Activated naive CD8-positive, alpha-beta T cell treated with anti-CD3 and anti-CD28 coated beads, Interleukin-2, amount 10 ng/mL, durations not matched to agents 7 days and 5 days (primary cell): ENCODE measurements around the gene LAMA2. TPM values are rescaled to one million over a fixed set of nuclear protein-coding genes. Genes with fewer than 3 reads are reported as not detected.

ENCODE experiments used
- ATAC-seq: fragments of 150-1000 bp; cut with Tn5 transposase; one replicate; pipeline ENCODE4 v1.10.0; 2021; ENCODE audit warnings: low read depth, moderate library complexity
- POLR2A ChIA-PET: fragments of 350-600 bp; sonication (Branson Sonifier 250); formaldehyde crosslinking; loops from one replicate; lab custom pipeline; 2021; ENCODE audit warnings: antibody characterized with exemption; lab: Charles Lee
- DNase-seq: peaks from one replicate; pipeline ENCODE4 v3.0.0; 2021
- H3K27ac Mint-ChIP-seq: one replicate; pipeline ENCODE4 v1.8.0; 2022; ENCODE audit warnings: mild to moderate bottlenecking, mixed read lengths
- H3K27me3 Mint-ChIP-seq: one replicate; pipeline ENCODE4 v1.8.0; 2022; ENCODE audit warnings: mild to moderate bottlenecking, moderate library complexity, mixed read lengths
- H3K36me3 Mint-ChIP-seq: one replicate; pipeline ENCODE4 v1.8.0; 2021; ENCODE audit warnings: mild to moderate bottlenecking, mixed read lengths
- H3K4me1 Mint-ChIP-seq: one replicate; pipeline ENCODE4 v1.8.0; 2021; ENCODE audit warnings: mixed read lengths
- H3K4me3 Mint-ChIP-seq: one replicate; pipeline ENCODE4 v1.8.0; 2022; ENCODE audit warnings: mild to moderate bottlenecking, moderate library complexity, mixed read lengths
- H3K9me3 Mint-ChIP-seq: one replicate; pipeline ENCODE4 v1.8.0; 2021; ENCODE audit warnings: mixed read lengths
- total RNA-seq, 2 experiments: library from RNA; stranded (reverse); gene quantifications; one replicate each; pipeline ENCODE4 v1.2.3, GENCODE V29; 2021

LAMA2 gene
- total RNA-seq, 2 experiments from 2014 or later = not detected

DNA sequence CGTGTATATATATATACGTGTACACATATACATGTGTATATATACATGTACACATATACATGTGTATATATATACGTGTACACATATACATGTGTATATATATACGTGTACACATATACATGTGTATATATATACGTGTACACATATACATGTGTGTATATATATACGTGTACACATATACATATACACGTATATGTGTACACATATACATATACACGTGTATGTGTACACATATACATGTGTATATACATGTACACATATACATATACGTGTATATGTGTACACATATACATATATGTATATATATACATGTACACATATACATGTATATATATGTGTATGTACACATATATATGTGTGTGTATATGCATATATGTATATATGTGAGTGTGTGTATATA lies 317.2 kb downstream of the LAMA2 start:
- no peaks in the 10 kb centered on the region for H3K4me1 Mint-ChIP-seq
- no peak for ATAC-seq
- DNase-seq = no peak
- no peaks in the 10 kb centered on the region for H3K9me3 Mint-ChIP-seq
- H3K4me3 Mint-ChIP-seq = no peak overlapping the region
- H3K36me3 Mint-ChIP-seq = no peaks in the 10 kb centered on the region
- no peak overlapping the region for H3K27ac Mint-ChIP-seq
- POLR2A ChIA-PET = no interaction called here
- no peaks in the 10 kb centered on the region for H3K27me3 Mint-ChIP-seq

- H3K4me3 Mint-ChIP-seq = no peak overlapping the region
- ATAC-seq (no peak), DNase-seq (no peak)
- H3K4me1 Mint-ChIP-seq = no peaks in the 10 kb centered on the region
- no peaks in the 10 kb centered on the region for H3K36me3 Mint-ChIP-seq
- H3K9me3 Mint-ChIP-seq = no peaks in the 10 kb centered on the region
- H3K27me3 Mint-ChIP-seq = no peaks in the 10 kb centered on the region
- POLR2A ChIA-PET = no interaction called here
- H3K27ac Mint-ChIP-seq = no peak overlapping the region
Observed at GRCh38 chr6:129203190-129203900, 320.4 kb downstream of the LAMA2 start.

- no peak overlapping the region for H3K4me3 Mint-ChIP-seq
- POLR2A ChIA-PET = no interaction called here
- ATAC-seq (no peak), DNase-seq (no peak)
- H3K4me1 Mint-ChIP-seq = no peaks in the 10 kb centered on the region
- H3K36me3 Mint-ChIP-seq = no peaks in the 10 kb centered on the region
- no peak overlapping the region for H3K27ac Mint-ChIP-seq
- no peaks in the 10 kb centered on the region for H3K9me3 Mint-ChIP-seq
- H3K27me3 Mint-ChIP-seq = no peaks in the 10 kb centered on the region
Observed at GRCh38 chr6:129206821-129207220, 323.9 kb downstream of the LAMA2 start.

DNA sequence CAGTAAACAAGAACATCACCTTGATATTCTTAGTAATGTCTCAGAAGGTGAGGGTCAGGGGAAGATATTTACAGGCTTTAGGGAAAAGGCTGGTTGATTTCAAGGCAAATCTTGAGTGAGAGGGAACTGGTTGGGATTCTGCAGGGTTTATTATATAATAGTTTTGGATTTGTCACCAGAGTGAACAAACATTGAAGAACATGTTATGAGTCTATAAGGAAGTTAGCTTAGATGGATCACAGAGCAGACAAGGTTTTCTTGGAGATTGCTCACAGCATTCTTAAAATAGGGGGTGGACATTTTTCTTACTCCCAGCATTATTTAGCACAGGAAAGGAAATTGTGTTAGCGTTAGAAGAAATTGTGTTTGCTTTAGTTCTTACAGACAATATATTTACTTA lies 324.9 kb downstream of the LAMA2 start:
- no peak overlapping the region for H3K4me3 Mint-ChIP-seq
- no peaks in the 10 kb centered on the region for H3K36me3 Mint-ChIP-seq
- no peak overlapping the region for H3K27ac Mint-ChIP-seq
- H3K4me1 Mint-ChIP-seq = no peaks in the 10 kb centered on the region
- POLR2A ChIA-PET = no interaction called here
- H3K27me3 Mint-ChIP-seq = no peaks in the 10 kb centered on the region
- DNase-seq = no peak
- no peak for ATAC-seq
- H3K9me3 Mint-ChIP-seq = no peaks in the 10 kb centered on the region

- DNase-seq (no peak), ATAC-seq (no peak)
- H3K36me3 Mint-ChIP-seq = no peaks in the 10 kb centered on the region
- no peaks in the 10 kb centered on the region for H3K9me3 Mint-ChIP-seq
- H3K4me1 Mint-ChIP-seq = no peaks in the 10 kb centered on the region
- H3K4me3 Mint-ChIP-seq = no peak overlapping the region
- no peaks in the 10 kb centered on the region for H3K27me3 Mint-ChIP-seq
- POLR2A ChIA-PET = no interaction called here
- H3K27ac Mint-ChIP-seq = no peak overlapping the region
Observed at GRCh38 chr6:129208415-129209034, 325.6 kb downstream of the LAMA2 start.

GRCh38 chr6:129209355-129209754 lies 326.4 kb downstream of the LAMA2 start:
- Mint-ChIP-seq H3K4me1 (no peaks in the 10 kb centered on the region), H3K27ac (no peak overlapping the region), H3K4me3 (no peak overlapping the region), H3K27me3 (no peaks in the 10 kb centered on the region), H3K36me3 (no peaks in the 10 kb centered on the region), H3K9me3 (no peaks in the 10 kb centered on the region)
- DNase-seq (no peak), ATAC-seq (no peak)
- POLR2A ChIA-PET = no interaction called here

DNA sequence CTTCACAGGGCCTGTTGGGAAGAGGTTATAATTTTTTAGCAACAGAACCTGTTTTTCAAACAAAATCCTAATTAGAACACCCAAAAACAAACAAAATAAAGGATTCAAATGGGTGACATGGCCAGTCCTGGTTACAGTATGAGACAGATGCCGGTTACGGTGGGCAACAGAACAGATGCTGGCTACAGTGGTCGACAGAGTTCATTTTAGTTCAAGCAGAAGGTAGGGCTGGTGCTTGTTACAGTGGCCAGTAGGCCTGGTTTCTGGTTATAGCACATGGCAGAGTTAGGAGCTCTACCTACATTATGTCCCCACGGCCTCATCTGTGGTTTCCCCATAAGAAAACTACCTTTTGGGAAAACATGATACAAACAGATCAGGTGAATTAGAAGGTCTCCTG lies 327.7 kb downstream of the LAMA2 start:
- POLR2A ChIA-PET = no interaction called here
- no peak for DNase-seq
- Mint-ChIP-seq H3K9me3 (no peaks in the 10 kb centered on the region), H3K4me1 (no peaks in the 10 kb centered on the region), H3K36me3 (no peaks in the 10 kb centered on the region), H3K27ac (no peak overlapping the region), H3K4me3 (no peak overlapping the region), H3K27me3 (no peaks in the 10 kb centered on the region)
- ATAC-seq = no peak

DNA sequence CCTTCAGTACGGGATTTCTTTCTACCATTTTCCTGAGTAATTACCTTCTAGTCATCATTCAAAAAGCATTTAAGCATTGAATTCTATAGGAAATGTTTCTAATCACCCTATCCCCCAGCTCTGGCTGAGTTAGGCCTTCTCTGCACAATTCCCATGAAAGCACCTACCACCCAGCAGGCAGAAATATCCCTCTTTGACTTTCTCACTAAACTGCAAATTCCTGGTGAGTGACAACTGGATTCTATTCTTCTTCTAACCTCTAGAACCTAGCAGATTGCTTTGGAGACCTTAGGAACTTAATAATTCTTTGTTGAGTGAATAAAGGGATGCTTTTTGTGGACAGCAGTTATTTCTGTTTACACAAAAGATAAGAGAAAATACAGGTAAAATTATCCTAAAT lies 328.7 kb downstream of the LAMA2 start:
- DNase-seq (no peak), ATAC-seq (no peak)
- Mint-ChIP-seq H3K27ac (no peak overlapping the region), H3K4me1 (no peaks in the 10 kb centered on the region), H3K27me3 (no peaks in the 10 kb centered on the region), H3K36me3 (no peaks in the 10 kb centered on the region), H3K4me3 (no peak overlapping the region), H3K9me3 (no peaks in the 10 kb centered on the region)
- POLR2A ChIA-PET = no interaction called here

DNA sequence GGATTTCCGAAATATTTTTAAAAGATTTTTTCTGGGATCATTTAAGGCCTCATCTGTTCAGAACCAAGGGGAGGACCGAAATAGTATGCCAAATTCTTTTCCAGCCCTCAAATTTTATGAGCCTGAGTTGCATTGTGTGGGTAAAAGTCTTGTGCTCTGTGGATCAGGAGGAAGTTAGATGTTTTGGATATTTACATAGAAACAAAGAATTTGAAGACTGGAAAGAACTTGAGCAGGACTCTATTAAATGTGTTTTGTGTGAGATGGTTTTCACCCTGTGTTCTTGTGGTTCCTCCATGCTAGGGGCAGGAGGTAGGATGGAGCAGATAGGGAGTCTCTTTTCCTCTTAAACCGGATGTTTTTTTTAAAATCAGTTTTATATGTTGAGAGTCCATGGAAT lies 329.1 kb downstream of the LAMA2 start:
- POLR2A ChIA-PET = no interaction called here
- Mint-ChIP-seq H3K27me3 (no peaks in the 10 kb centered on the region), H3K9me3 (no peaks in the 10 kb centered on the region), H3K4me1 (no peaks in the 10 kb centered on the region), H3K36me3 (no peaks in the 10 kb centered on the region), H3K27ac (no peak overlapping the region), H3K4me3 (no peak overlapping the region)
- DNase-seq (no peak), ATAC-seq (no peak)

- Mint-ChIP-seq H3K9me3 (no peaks in the 10 kb centered on the region), H3K27ac (no peak overlapping the region), H3K4me1 (no peaks in the 10 kb centered on the region), H3K36me3 (no peaks in the 10 kb centered on the region), H3K4me3 (no peak overlapping the region), H3K27me3 (no peaks in the 10 kb centered on the region)
- POLR2A ChIA-PET = no interaction called here
- ATAC-seq (no peak), DNase-seq (no peak)
Observed at GRCh38 chr6:129215246-129215645, 332.3 kb downstream of the LAMA2 start.

DNA sequence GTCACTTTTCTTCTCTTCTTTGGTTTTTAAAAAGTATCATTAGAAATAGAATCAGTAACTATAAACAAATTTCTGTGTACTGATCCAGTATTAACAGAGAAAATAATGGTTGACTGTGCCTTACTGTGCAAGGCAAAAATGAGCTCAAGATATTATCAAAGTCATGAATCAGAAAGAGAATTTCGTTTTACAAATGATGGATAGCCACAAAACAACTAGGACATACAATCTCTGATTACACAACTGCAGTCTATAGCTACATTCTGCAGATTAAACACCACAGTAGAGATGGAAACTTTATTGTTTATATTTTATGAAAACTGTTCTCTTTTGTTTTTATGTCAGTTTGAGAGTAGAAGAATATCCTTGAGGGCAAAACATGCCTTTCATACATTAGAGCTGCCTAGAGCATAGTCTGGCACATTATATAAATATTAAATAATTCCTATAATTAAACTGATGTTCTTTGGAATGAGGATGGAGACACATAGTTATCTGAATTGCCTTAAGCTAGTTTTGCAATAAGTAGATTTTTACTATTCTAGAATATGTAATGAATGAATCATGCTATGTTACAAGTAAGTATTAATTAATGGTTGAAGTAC lies 333.1 kb downstream of the LAMA2 start:
- no peak for DNase-seq
- no peak for ATAC-seq
- Mint-ChIP-seq H3K27me3 (no peaks in the 10 kb centered on the region), H3K9me3 (no peaks in the 10 kb centered on the region), H3K36me3 (no peaks in the 10 kb centered on the region), H3K27ac (no peak overlapping the region), H3K4me3 (no peak overlapping the region), H3K4me1 (no peaks in the 10 kb centered on the region)
- POLR2A ChIA-PET = no interaction called here

DNA sequence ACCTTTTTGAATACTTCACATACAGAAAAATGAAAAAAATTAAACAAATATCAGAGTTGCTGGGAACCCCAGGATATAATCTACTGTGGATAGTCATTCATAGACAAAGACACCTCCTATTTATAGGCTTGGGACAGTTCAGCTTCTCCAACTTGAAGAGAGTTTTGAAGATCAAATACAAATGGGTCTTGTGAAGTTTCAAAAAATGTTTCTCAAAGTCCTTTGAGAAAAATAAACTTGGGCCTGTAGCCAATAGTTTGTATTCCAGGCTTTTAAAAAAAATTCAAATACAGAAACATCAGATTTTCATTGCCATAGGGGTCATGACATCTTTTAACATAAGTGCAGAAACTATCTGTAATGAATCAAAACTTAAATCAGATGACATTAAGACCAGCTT lies 334.8 kb downstream of the LAMA2 start:
- no peaks in the 10 kb centered on the region for H3K4me1 Mint-ChIP-seq
- POLR2A ChIA-PET = no interaction called here
- no peak overlapping the region for H3K27ac Mint-ChIP-seq
- H3K9me3 Mint-ChIP-seq = no peaks in the 10 kb centered on the region
- ATAC-seq (no peak), DNase-seq (no peak)
- no peak overlapping the region for H3K4me3 Mint-ChIP-seq
- no peaks in the 10 kb centered on the region for H3K36me3 Mint-ChIP-seq
- no peaks in the 10 kb centered on the region for H3K27me3 Mint-ChIP-seq

DNA sequence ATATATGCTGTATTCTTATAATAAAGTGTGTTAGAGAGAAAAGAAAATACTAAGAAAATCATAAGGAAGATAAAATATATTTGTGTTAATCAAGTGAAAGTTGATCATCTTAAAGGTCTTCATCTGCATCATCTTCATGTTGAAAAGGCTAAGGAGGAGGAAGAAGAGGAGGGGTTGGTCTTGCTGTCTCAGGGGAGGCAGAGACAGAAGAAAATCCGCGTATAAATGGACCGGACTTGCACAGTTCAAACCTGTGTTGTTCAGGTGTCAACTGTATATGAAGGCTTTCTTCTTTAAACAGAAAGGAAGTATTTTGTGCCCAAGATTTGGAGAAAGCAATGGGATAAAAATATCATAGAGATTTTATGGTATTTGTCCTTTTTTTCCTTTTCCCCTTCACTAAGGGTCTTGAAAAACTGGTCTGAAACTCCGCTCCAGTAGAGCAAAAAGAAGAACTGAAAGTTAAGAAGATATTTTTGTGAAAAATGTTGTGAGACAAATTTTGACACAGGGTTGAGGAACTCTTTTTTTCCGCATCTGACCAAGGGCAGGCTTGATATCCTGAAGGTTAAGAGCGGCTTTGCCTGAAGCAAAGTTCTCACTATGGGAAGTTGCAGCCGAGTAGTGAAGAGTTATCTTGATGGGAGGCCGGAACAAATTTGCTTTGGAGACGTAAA lies 350.7 kb downstream of the LAMA2 start:
- no peak for DNase-seq
- H3K27ac Mint-ChIP-seq = no peak overlapping the region
- no peak for ATAC-seq
- POLR2A ChIA-PET = no interaction called here
- no peaks in the 10 kb centered on the region for H3K4me1 Mint-ChIP-seq
- H3K4me3 Mint-ChIP-seq = no peak overlapping the region
- no peaks in the 10 kb centered on the region for H3K9me3 Mint-ChIP-seq
- H3K27me3 Mint-ChIP-seq = peaks cover 9% of the 10 kb centered on the region
- no peaks in the 10 kb centered on the region for H3K36me3 Mint-ChIP-seq
